ENCODE data around the gene FLT3.

- TF ChIP-seq, protein P1, sequence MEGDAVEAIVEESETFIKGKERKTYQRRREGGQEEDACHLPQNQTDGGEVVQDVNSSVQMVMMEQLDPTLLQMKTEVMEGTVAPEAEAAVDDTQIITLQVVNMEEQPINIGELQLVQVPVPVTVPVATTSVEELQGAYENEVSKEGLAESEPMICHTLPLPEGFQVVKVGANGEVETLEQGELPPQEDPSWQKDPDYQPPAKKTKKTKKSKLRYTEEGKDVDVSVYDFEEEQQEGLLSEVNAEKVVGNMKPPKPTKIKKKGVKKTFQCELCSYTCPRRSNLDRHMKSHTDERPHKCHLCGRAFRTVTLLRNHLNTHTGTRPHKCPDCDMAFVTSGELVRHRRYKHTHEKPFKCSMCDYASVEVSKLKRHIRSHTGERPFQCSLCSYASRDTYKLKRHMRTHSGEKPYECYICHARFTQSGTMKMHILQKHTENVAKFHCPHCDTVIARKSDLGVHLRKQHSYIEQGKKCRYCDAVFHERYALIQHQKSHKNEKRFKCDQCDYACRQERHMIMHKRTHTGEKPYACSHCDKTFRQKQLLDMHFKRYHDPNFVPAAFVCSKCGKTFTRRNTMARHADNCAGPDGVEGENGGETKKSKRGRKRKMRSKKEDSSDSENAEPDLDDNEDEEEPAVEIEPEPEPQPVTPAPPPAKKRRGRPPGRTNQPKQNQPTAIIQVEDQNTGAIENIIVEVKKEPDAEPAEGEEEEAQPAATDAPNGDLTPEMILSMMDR (IDR thresholded peaks at IDR 0.05; ENCODE audit: poor library complexity) = no peak
- peak; percentile 56 for TF ChIP-seq EZH2phosphoT487 (IDR thresholded peaks at IDR 0.05; ENCODE audit: low read depth, severe bottlenecking, unreplicated experiment)
- TF ChIP-seq EZH2 (IDR thresholded peaks at IDR 0.05; ENCODE audit: borderline replicate concordance) = peak; percentile 48
These were observed 119.9 kb downstream of the FLT3 start for GRCh38 chr13:27980280-27980998.

All from hepatocyte (in vitro differentiated cells).